HepG2 (cell line): ENCODE data around the gene NFIL3. TPM values are rescaled to one million over a fixed set of nuclear protein-coding genes. Genes with fewer than 3 reads are reported as not detected.

Experiments
- ASH2L ChIP-seq: fragments of 300-600, 200-600 bp; sonication (generic); IDR thresholded peaks from 2 replicates; pipeline ENCODE4 v1.7.0; 2017; ENCODE audit warnings: low read depth, mild to moderate bottlenecking, moderate library complexity, mixed read lengths, low read length; ENCODE audit not compliant: insufficient read length
- DR1 ChIP-seq: sonication (generic); formaldehyde crosslinking; IDR thresholded peaks from 2 replicates; pipeline ENCODE4 v1.8.0; 2021; ENCODE audit warnings: mild to moderate bottlenecking, missing genetic modification reagents, inconsistent platforms
- MYNN ChIP-seq: sonication (generic); formaldehyde crosslinking; IDR thresholded peaks from 2 replicates; pipeline ENCODE4 v1.4.0; 2020; ENCODE audit warnings: mild to moderate bottlenecking, low read depth, missing genetic modification reagents
- PPARG ChIP-seq: conservative IDR thresholded peaks from 2 replicates; pipeline ENCODE4 v1.6.1; 2016; ENCODE audit warnings: missing biosample characterization, missing genetic modification reagents
- RXRA ChIP-seq: sonication (generic); formaldehyde crosslinking; IDR thresholded peaks from 2 replicates; pipeline ENCODE4 v1.5.1; 2020; ENCODE audit warnings: missing genetic modification reagents
- STAT5B ChIP-seq: sonication (generic); formaldehyde crosslinking; IDR thresholded peaks from 2 replicates; pipeline ENCODE4 v1.4.0; 2020; ENCODE audit warnings: missing genetic modification reagents
- ZNF326 ChIP-seq: sonication (generic); formaldehyde crosslinking; IDR thresholded peaks from 2 replicates; pipeline ENCODE4 v1.4.0; 2020; ENCODE audit warnings: missing genetic modification reagents, borderline replicate concordance
- ZNF761 ChIP-seq: sonication (generic); formaldehyde crosslinking; conservative IDR thresholded peaks from 2 replicates; pipeline ENCODE4 v1.4.0; 2020; ENCODE audit warnings: mild to moderate bottlenecking, missing genetic modification reagents
- polyA plus RNA-seq, 8 experiments: library from polyadenylated mRNA; depleted of rRNA in 3 of 8; stranded (reverse) in 7 of 8; unstranded in 1 of 8; fragments of >200 nt; fragmentation: Illumina TruSeq in 4 of 8; extraction: Trizol in 4 of 8; gene quantifications; 2 replicates each; pipeline versions ENCODE4 v1.2.1 to v1.2.3, GENCODE V29; 2011 to 2016; ENCODE audit warnings: low read depth in 4 of 8, missing spikeins in 1 of 8, mixed read lengths in 1 of 8; ENCODE audit not compliant: insufficient read depth in 1 of 8
- total RNA-seq, 5 experiments: library from RNA; depleted of rRNA; stranded (reverse); fragments of >200 nt; fragmentation: Illumina TruSeq; extraction: Trizol; gene quantifications; 2 replicates each; pipeline ENCODE4 v1.2.3, GENCODE V29; 2016; ENCODE audit warnings: low read depth in 1 of 5
- TF ChIP-seq, protein P1 (sequence below): sonication (generic); formaldehyde crosslinking; IDR thresholded peaks from 2 replicates; pipeline ENCODE4 v1.4.0; 2020; ENCODE audit warnings: mild to moderate bottlenecking, missing genetic modification reagents
- TF ChIP-seq, protein P2 (sequence below): sonication (generic); formaldehyde crosslinking; IDR thresholded peaks from 2 replicates; pipeline ENCODE4 v1.8.1; 2022; ENCODE audit warnings: low read depth, mild to moderate bottlenecking, missing genetic modification reagents
- TF ChIP-seq, protein P3 (sequence below): sonication (generic); formaldehyde crosslinking; IDR thresholded peaks from 2 replicates; pipeline ENCODE4 v1.4.0; 2020; ENCODE audit warnings: missing genetic modification reagents, mild to moderate bottlenecking, borderline replicate concordance

NFIL3 gene
- total and polyA plus RNA-seq, 2 of the 13 experiments (the other 11 are each of a cell fraction or from before 2014, with no cell fraction given): 46.6 to 54.2 TPM

DNA sequence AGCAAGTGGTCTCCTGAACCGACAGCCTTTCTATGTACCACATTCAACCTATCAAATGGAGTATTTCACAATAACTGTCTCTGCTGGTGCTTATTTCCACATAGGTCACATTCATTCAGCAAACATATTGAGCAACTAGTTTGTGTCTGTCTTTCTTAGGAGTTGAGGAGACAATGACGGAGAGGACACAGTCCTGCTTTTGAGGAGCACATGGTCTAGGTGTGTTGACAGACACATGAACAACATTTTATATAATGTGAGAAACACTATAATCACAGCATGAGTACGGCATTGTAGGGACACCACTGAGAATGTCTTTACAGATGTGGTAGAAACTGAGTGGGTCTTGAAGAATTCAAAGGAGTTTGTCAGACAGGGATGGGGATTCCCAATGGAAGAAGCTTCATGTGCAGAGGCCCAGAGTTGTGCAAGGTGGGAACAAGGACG, 28.5 kb downstream of the NFIL3 start (continued):
- TF ChIP-seq MYNN (CRISPR knock-in tag) (no peak), RXRA (CRISPR knock-in tag) (no peak; the same call in 1 of the 2 replicates), PPARG (CRISPR knock-in tag) (0 out of 2 replicates have a peak, but pooled peaks have one; percentile 43), STAT5B (CRISPR knock-in tag) (no peak), ZNF761 (CRISPR knock-in tag) (no peak), ASH2L (no peak), DR1 (CRISPR knock-in tag) (no peak), ZNF326 (CRISPR knock-in tag) (no peak)
- TF ChIP-seq, protein P1, sequence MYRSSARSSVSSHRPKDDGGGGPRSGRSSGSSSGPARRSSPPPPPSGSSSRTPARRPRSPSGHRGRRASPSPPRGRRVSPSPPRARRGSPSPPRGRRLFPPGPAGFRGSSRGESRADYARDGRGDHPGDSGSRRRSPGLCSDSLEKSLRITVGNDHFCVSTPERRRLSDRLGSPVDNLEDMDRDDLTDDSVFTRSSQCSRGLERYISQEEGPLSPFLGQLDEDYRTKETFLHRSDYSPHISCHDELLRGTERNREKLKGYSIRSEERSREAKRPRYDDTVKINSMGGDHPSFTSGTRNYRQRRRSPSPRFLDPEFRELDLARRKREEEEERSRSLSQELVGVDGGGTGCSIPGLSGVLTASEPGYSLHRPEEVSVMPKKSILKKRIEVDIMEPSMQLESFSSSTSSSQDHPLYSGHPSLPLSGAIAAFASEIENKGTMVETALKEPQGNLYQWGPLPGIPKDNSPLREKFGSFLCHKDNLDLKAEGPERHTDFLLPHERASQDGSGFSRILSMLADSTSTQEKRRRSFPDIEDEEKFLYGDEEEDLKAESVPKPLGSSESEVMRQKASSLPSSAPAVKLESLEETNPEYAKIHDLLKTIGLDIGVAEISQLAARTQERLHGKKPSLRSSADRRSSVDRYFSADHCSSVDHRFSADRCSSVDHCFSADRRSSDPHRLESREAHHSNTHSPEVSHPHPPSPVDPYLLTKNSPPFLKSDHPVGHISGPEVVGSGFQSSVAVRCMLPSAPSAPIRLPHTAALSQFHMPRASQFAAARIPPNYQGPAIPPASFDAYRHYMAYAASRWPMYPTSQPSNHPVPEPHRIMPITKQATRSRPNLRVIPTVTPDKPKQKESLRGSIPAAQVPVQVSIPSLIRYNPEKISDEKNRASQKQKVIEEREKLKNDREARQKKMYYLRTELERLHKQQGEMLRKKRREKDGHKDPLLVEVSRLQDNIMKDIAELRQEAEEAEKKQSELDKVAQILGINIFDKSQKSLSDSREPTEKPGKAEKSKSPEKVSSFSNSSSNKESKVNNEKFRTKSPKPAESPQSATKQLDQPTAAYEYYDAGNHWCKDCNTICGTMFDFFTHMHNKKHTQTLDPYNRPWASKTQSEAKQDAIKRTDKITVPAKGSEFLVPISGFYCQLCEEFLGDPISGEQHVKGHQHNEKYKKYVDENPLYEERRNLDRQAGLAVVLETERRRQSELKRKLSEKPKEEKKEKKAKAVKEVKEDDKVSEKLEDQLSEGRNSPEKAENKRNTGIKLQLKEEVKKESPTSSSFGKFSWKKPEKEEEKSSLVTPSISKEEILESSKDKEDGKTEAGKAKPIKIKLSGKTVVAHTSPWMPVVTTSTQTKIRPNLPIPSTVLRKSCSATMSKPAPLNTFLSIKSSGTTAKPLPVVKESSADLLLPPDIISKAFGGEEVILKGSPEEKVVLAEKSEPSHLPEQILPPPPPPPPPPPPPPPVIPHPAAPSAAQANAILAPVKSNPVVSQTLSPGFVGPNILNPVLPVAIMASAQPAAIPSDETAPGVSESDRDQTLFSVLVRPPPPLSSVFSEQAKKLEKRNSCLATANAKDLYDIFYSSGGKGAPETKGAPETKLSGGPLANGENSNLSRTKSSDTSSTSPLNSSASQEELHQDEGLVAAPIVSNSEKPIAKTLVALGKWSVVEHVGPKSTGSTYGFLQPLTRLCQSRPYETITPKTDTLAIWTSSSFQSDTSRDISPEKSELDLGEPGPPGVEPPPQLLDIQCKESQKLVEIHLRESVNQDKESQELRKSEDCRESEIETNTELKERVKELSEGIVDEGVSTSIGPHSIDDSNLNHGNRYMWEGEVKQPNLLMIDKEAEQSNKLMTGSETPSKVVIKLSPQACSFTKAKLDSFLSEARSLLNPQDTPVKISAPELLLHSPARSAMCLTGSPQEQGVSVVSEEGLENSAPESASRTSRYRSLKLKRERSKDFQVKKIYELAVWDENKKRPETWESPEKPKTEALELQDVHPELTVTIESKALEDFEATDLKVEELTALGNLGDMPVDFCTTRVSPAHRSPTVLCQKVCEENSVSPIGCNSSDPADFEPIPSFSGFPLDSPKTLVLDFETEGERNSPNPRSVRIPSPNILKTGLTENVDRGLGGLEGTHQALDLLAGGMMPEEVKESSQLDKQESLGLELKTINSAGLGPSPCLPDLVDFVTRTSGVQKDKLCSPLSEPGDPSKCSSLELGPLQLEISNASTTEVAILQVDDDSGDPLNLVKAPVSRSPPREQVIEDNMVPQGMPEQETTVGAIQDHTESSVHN (CRISPR knock-in tag): no peak
- TF ChIP-seq, protein P2, sequence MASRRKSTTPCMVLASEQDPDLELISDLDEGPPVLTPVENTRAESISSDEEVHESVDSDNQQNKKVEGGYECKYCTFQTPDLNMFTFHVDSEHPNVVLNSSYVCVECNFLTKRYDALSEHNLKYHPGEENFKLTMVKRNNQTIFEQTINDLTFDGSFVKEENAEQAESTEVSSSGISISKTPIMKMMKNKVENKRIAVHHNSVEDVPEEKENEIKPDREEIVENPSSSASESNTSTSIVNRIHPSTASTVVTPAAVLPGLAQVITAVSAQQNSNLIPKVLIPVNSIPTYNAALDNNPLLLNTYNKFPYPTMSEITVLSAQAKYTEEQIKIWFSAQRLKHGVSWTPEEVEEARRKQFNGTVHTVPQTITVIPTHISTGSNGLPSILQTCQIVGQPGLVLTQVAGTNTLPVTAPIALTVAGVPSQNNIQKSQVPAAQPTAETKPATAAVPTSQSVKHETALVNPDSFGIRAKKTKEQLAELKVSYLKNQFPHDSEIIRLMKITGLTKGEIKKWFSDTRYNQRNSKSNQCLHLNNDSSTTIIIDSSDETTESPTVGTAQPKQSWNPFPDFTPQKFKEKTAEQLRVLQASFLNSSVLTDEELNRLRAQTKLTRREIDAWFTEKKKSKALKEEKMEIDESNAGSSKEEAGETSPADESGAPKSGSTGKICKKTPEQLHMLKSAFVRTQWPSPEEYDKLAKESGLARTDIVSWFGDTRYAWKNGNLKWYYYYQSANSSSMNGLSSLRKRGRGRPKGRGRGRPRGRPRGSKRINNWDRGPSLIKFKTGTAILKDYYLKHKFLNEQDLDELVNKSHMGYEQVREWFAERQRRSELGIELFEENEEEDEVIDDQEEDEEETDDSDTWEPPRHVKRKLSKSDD: peak; percentile 70; the same call in 1 of the 2 replicates
- TF ChIP-seq, protein P3, sequence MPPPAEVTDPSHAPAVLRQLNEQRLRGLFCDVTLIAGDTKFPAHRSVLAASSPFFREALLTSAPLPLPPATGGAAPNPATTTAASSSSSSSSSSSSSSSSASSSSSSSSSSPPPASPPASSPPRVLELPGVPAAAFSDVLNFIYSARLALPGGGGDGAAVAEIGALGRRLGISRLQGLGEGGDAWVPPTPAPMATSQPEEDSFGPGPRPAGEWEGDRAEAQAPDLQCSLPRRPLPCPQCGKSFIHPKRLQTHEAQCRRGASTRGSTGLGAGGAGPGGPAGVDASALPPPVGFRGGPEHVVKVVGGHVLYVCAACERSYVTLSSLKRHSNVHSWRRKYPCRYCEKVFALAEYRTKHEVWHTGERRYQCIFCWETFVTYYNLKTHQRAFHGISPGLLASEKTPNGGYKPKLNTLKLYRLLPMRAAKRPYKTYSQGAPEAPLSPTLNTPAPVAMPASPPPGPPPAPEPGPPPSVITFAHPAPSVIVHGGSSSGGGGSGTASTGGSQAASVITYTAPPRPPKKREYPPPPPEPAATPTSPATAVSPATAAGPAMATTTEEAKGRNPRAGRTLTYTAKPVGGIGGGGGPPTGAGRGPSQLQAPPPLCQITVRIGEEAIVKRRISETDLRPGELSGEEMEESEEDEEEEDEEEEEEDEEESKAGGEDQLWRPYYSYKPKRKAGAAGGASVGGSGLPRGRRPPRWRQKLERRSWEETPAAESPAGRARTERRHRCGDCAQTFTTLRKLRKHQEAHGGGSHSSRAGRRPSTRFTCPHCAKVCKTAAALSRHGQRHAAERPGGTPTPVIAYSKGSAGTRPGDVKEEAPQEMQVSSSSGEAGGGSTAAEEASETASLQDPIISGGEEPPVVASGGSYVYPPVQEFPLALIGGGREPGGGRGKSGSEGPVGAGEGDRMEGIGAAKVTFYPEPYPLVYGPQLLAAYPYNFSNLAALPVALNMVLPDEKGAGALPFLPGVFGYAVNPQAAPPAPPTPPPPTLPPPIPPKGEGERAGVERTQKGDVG (CRISPR knock-in tag): no peak
